Stomach (tissue), 9 donors: ENCODE data around the gene ATP5F1D. TPM values are rescaled to one million over a fixed set of nuclear protein-coding genes. Genes with fewer than 3 reads are reported as not detected.

Source experiments
- DNase-seq, 2 donors: peaks; one replicate each; pipeline versions ENCODE4 v3.0.0 to v3.0.0-alpha.2; 2013 to 2019
- H3K27ac ChIP-seq, 5 donors: fragments of 200-600 bp in 4 of 5; sonication (generic) in 4 of 5; one replicate each; pipeline ENCODE4 v1.5.1; 2013 to 2019; ENCODE audit warnings: mild to moderate bottlenecking in 1 of 5, moderate library complexity in 1 of 5
- H3K27me3 ChIP-seq, 3 donors: fragments of 200-600 bp; sonication (generic); one replicate each; pipeline ENCODE4 v1.5.1; 2017 to 2019; ENCODE audit warnings: mixed run types in 1 of 3
- H3K36me3 ChIP-seq, 4 donors: fragments of 200-600 bp; sonication (generic); 1 replicate in 3 of 4; 2 replicates in 1 of 4; pipeline ENCODE4 v1.5.1; 2016 to 2019
- H3K4me1 ChIP-seq, 4 donors: fragments of 200-600 bp; sonication (generic); one replicate each; pipeline ENCODE4 v1.5.1; 2016 to 2019
- H3K4me3 ChIP-seq, 4 donors: fragments of 200-600 bp; sonication (generic) in 3 of 4; one replicate each; pipeline ENCODE4 v1.5.1; 2016 to 2019; ENCODE audit warnings: mild to moderate bottlenecking in 1 of 4
- H3K9me3 ChIP-seq, 4 donors: fragments of 200-600 bp; sonication (generic); one replicate each; pipeline ENCODE4 v1.5.1; 2016 to 2019
- CTCF ChIP-seq, 7 experiments: fragments of 450-650 bp in 4 of 7; fragments of 200-600 bp in 3 of 7; sonication (generic) in 3 of 7; IDR thresholded peaks; one replicate each; pipeline ENCODE4 v1.5.1; 2016 to 2019; ENCODE audit warnings: antibody characterized with exemption in 7 of 7, control low read depth in 2 of 7, mild to moderate bottlenecking in 1 of 7
- EP300 ChIP-seq: sonication (generic); formaldehyde crosslinking; IDR thresholded peaks from one replicate; pipeline ENCODE4 v1.6.1; 2017; ENCODE audit warnings: antibody characterized with exemption
- POLR2A ChIP-seq, 4 donors: fragments of 450-650 bp; IDR thresholded peaks; one replicate each; pipeline ENCODE4 v1.6.1; 2016; ENCODE audit warnings: antibody characterized with exemption in 4 of 4, control low read depth in 2 of 4, mild to moderate bottlenecking in 1 of 4, moderate library complexity in 1 of 4
- POLR2AphosphoS5 ChIP-seq, 3 donors: sonication (generic); formaldehyde crosslinking; IDR thresholded peaks; one replicate each; pipeline ENCODE4 v1.6.1; 2016; ENCODE audit warnings: antibody characterized with exemption in 3 of 3
- WGBS, 5 donors: extraction: QIAGEN DNeasy Blood & Tissue Kit in 3 of 5; methylation state at CpG; one replicate each; pipeline versions ENCODE4 v1.1.5 to v1.1.7; 2013 to 2018; 5-methylcytosine and 5-hydroxymethylcytosine counted together
- intact Hi-C: fragments of 100-400 bp; cut with DNase I; formaldehyde crosslinking; loops from one replicate; pipeline ENCODE4 v1.15.1; 2023; ENCODE audit warnings: low total_unique reads
- polyA plus RNA-seq, 3 donors: library from polyadenylated mRNA; stranded (reverse); fragments of 200-250 nt; gene quantifications; one replicate each; pipeline ENCODE4 v1.2.3, GENCODE V29; 2013
- total RNA-seq, 5 donors: library from RNA; depleted of rRNA; stranded (reverse); fragments of >200 nt; gene quantifications; one replicate each; pipeline versions ENCODE4 v1.1.0 to v1.2.3, GENCODE V29; 2014 to 2016
- donor health status: healthy with polysubstance abuse.
- donor health status: Bipolar disorder and iron deficiency.
- donor health status: healthy.

Gene ATP5F1D
- total and polyA plus RNA-seq, 8 donors = 26.4 to 905 (median 272) TPM

- Histone ChIP-seq H3K27ac (peak overlapping the region; percentile 22 to 100 (median 100)), H3K4me1 (peaks cover 71 to 85% (median 82%) of the 10 kb centered on the region in 4 donors), H3K36me3 (no peaks in the 10 kb centered on the region), H3K27me3 (no peaks in the 10 kb centered on the region), H3K9me3 (no peaks in the 10 kb centered on the region), H3K4me3 (peak overlapping the region in 1 of 4 donors; percentile 61)
- no peak for TF ChIP-seq POLR2A (IDR thresholded peaks at IDR 0.05)
- TF ChIP-seq POLR2AphosphoS5 (IDR thresholded peaks at IDR 0.05) = peak in 2 of 3 donors; percentile 9 to 47
- no peak for TF ChIP-seq EP300
- 68 to 79% (median 76%) methylated on average over 20 to 26 of the region's 26 CpGs for WGBS, 5 donors
- peak; percentile 73 to 88 for DNase-seq
- intact Hi-C loops = no loop called here
Measured at GRCh38 chr19:1264801-1265614, 23.5 kb downstream of the ATP5F1D start.

- peaks cover 71 to 85% (median 82%) of the 10 kb centered on the region in 4 donors for H3K4me1 ChIP-seq
- intact Hi-C loops = loop anchor here (2.0 kb wide), 1 partner anchor 21 kb away; no protein-coding TSS in a partner anchor
- peak in 2 of 3 donors; percentile 12 to 22 for TF ChIP-seq POLR2AphosphoS5 (IDR thresholded peaks at IDR 0.05)
- TF ChIP-seq POLR2A (IDR thresholded peaks at IDR 0.05) = no peak
- no peak for TF ChIP-seq CTCF (IDR thresholded peaks at IDR 0.05)
- 2 to 31% (median 13%) methylated on average over 15 to 28 of the region's 28 CpGs for WGBS, 5 donors
- peak in 1 of 2 donors; percentile 78 for DNase-seq
- H3K4me3 ChIP-seq = peak overlapping the region; percentile 44 to 61 (median 50)
- no peaks in the 10 kb centered on the region for H3K9me3 ChIP-seq
- peaks cover 0 to 3% (median under 1%) of the 10 kb centered on the region in 4 donors for H3K36me3 ChIP-seq
- H3K27me3 ChIP-seq = no peaks in the 10 kb centered on the region
- H3K27ac ChIP-seq = peak overlapping the region; percentile 80 to 100 (median 100)
Measured at GRCh38 chr19:1265615-1266128, 24.1 kb downstream of the ATP5F1D start.

- intact Hi-C loops = loop anchor here (2.0 kb wide), 1 partner anchor 22 kb away; no protein-coding TSS in a partner anchor
- Histone ChIP-seq H3K27ac (peak overlapping the region; percentile 80 to 100 (median 100)), H3K4me1 (peaks cover 74 to 89% (median 84%) of the 10 kb centered on the region in 4 donors)
Measured at GRCh38 chr19:1266129-1266915, 24.8 kb downstream of the ATP5F1D start.

GRCh38 chr19:1266916-1267476 is 25.4 kb downstream of the ATP5F1D start:
- 0 to 2% (median 1%) methylated on average over 35 to 59 of the region's 59 CpGs for WGBS, 5 donors
- Histone ChIP-seq H3K4me1 (peaks cover 74 to 89% (median 84%) of the 10 kb centered on the region in 4 donors), H3K27me3 (no peaks in the 10 kb centered on the region), H3K27ac (peak overlapping the region; percentile 80 to 100 (median 100)), H3K9me3 (no peaks in the 10 kb centered on the region), H3K4me3 (peak overlapping the region; percentile 44 to 61 (median 50)), H3K36me3 (peaks cover 13 to 16% (median 13%) of the 10 kb centered on the region in 4 donors)
- intact Hi-C loops = loop anchor here (2.0 kb wide), 1 partner anchor 22 kb away; no protein-coding TSS in a partner anchor
- TF ChIP-seq EP300 (no peak), CTCF (IDR thresholded peaks at IDR 0.05) (peak in 6 of 7 experiments; percentile 76 to 99 (median 95)), POLR2AphosphoS5 (IDR thresholded peaks at IDR 0.05) (peak; percentile 41 to 80 (median 43)), POLR2A (IDR thresholded peaks at IDR 0.05) (no peak)
- DNase-seq = peak; percentile 80 to 91

More at GRCh38 chr19:1266129-1266915, 24.8 kb downstream of the ATP5F1D start:
- H3K36me3 ChIP-seq = peaks cover 6 to 9% (median 6%) of the 10 kb centered on the region in 4 donors
- H3K27me3 ChIP-seq = no peaks in the 10 kb centered on the region
- DNase-seq = peak; percentile 89 to 93
- 1 to 10% (median 3%) methylated on average over 25 to 84 of the region's 84 CpGs for WGBS, 5 donors
- peak in 2 of 3 donors; percentile 28 to 68 for TF ChIP-seq POLR2AphosphoS5 (IDR thresholded peaks at IDR 0.05)
- TF ChIP-seq POLR2A (IDR thresholded peaks at IDR 0.05) = no peak
- peak overlapping the region; percentile 44 to 61 (median 50) for H3K4me3 ChIP-seq
- H3K9me3 ChIP-seq = no peaks in the 10 kb centered on the region
